Measurements from ENCODE around the gene LGALS9. TPM values are rescaled to one million over a fixed set of nuclear protein-coding genes. Genes with fewer than 3 reads are reported as not detected.

LGALS9 gene
- total RNA-seq, 4 donors from 2014 or later = 14.4 to 31.8 (median 15.2) TPM; not detected in 1

DNA sequence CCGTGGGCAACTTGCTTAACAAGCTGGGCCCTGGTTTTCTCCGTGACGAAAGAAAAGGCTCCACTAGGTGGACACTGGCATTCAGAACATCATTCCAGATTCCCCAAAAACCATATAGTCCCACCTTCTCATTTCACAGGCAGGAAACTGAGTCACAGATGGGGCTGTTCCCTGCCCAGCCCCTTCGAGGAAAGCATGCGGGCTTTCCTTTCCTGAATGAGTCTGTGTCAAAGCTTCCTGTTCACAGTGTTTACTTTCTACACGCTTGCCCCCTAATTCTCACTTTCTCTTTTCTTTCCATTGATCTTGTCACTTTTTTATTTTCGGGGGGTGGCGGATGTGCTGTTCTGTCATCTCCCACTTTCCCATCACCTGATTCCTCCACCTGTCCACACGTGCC lies 10.3 kb upstream of the LGALS9 start:
- Histone ChIP-seq H3K4me1 (no peaks in the 10 kb centered on the region), H3K36me3 (no peaks in the 10 kb centered on the region), H3K27ac (no peak overlapping the region), H3K27me3 (no peaks in the 10 kb centered on the region), H3K4me3 (no peak overlapping the region), H3K9me3 (no peaks in the 10 kb centered on the region)
- DNase-seq = no peak
- intact Hi-C loops (cut with DNase I; ENCODE audit: low total_unique reads) = no loop called here
- no peak for TF ChIP-seq POLR2A (IDR thresholded peaks at IDR 0.05)
- TF ChIP-seq, protein P1, sequence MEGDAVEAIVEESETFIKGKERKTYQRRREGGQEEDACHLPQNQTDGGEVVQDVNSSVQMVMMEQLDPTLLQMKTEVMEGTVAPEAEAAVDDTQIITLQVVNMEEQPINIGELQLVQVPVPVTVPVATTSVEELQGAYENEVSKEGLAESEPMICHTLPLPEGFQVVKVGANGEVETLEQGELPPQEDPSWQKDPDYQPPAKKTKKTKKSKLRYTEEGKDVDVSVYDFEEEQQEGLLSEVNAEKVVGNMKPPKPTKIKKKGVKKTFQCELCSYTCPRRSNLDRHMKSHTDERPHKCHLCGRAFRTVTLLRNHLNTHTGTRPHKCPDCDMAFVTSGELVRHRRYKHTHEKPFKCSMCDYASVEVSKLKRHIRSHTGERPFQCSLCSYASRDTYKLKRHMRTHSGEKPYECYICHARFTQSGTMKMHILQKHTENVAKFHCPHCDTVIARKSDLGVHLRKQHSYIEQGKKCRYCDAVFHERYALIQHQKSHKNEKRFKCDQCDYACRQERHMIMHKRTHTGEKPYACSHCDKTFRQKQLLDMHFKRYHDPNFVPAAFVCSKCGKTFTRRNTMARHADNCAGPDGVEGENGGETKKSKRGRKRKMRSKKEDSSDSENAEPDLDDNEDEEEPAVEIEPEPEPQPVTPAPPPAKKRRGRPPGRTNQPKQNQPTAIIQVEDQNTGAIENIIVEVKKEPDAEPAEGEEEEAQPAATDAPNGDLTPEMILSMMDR (IDR thresholded peaks at IDR 0.05) = no peak

DNA sequence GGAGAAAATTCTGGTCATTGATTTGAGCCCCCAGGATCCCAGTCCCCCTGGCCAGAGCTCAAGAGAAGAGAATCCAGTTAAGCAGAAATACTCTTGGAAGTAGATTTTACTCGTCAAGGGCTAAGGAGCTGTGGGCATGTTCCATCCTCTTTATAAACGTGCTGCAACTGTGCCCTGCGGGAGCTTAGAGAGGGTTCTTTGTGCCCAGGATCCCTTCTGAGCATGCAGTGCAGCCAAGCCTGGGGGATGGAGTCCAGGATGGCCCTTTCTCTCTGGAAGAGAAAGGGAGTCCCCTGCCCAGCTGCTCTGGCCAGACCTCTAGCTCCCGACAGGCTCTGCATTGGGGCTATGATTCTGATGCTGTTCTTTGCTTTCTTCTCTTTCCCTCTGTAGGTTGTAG lies 9.5 kb upstream of the LGALS9 start:
- Histone ChIP-seq H3K36me3 (no peaks in the 10 kb centered on the region), H3K4me3 (no peak overlapping the region), H3K27me3 (no peaks in the 10 kb centered on the region), H3K4me1 (no peaks in the 10 kb centered on the region), H3K9me3 (no peaks in the 10 kb centered on the region), H3K27ac (no peak overlapping the region)
- intact Hi-C loops (cut with DNase I; ENCODE audit: low total_unique reads) = no loop called here
- no peak for DNase-seq
- TF ChIP-seq POLR2A (IDR thresholded peaks at IDR 0.05) = no peak
- TF ChIP-seq, protein P1 (IDR thresholded peaks at IDR 0.05) = no peak

DNA sequence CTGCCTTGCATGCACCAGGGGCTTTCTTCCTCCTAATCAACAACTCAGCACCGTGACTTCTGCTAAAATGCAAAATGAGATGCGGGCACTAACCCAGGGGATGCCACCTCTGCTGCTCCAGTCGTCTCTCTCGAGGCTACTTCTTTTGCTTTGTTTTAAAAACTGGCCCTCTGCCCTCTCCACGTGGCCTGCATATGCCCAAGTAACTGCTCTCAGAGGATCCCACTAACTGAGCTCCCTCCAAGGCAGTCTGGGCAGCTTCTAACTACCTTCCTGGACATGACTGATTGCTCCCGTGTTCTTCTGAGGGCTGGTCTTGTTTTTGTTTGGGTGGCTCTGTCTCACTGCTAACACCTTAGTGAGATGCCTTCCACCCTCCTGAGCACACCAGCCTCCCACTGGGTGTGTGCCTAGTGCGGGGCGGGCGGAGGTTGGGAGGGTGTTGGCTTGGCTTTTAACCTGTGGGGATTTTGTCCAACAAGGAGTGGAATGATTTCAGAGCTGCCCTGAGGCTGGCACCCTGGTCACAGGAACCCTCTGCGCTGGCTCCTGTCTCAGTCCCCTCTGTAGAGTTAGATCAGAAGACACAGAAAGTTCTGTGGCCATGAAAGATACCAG lies 8.9 kb upstream of the LGALS9 start:
- TF ChIP-seq POLR2A (IDR thresholded peaks at IDR 0.05) = no peak
- Histone ChIP-seq H3K4me1 (no peaks in the 10 kb centered on the region), H3K36me3 (no peaks in the 10 kb centered on the region), H3K4me3 (no peak overlapping the region), H3K27ac (no peak overlapping the region), H3K9me3 (no peaks in the 10 kb centered on the region), H3K27me3 (no peaks in the 10 kb centered on the region)
- DNase-seq = no peak
- intact Hi-C loops (cut with DNase I; ENCODE audit: low total_unique reads) = no loop called here

DNA sequence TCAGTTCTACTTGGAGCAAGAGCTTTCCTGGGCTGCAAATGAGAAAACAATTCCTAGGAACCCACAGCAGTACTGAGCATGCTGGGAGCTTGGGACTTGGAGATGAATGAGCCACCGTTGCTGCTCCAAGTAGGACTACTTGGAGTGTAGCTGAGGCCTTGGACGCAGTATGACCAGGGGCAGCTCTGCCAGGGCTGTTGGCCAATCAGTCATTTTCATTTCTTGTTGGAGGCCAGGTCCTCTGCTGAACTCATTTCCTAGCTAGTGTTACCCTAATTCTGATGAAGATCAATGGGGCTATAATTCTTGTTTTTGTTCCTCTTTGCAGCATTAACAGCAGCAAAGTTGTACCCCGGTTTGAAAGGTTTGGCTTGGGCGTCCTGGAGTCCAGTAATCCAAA lies 8.0 kb upstream of the LGALS9 start:
- intact Hi-C loops (cut with DNase I; ENCODE audit: low total_unique reads) = no loop called here
- no peak for DNase-seq
- Histone ChIP-seq H3K4me3 (no peak overlapping the region), H3K27ac (no peak overlapping the region), H3K27me3 (no peaks in the 10 kb centered on the region), H3K9me3 (no peaks in the 10 kb centered on the region), H3K36me3 (no peaks in the 10 kb centered on the region), H3K4me1 (no peaks in the 10 kb centered on the region)
- TF ChIP-seq POLR2A (IDR thresholded peaks at IDR 0.05) = no peak
- TF ChIP-seq, protein P1 (IDR thresholded peaks at IDR 0.05) = no peak

DNA sequence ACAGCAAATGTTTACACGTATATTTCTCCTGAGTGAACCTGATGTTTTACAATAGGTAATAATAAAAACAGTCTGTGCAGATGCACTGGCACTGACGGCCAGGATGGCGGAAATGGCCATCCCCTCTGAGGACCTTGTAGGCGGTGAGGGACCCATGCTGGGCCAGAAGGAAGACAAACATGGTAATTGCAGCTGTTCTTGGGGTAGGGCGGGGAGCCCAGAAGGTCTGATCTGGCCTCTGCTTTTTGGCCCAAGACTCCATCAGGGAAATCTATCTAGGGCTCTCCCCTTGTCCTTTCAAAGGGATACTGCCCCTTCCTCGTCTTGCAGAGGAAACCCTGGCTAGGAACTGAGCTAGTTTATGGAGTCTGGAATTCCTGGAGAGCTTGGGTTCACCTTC lies 7.4 kb upstream of the LGALS9 start:
- Histone ChIP-seq H3K36me3 (no peaks in the 10 kb centered on the region), H3K4me3 (no peak overlapping the region), H3K9me3 (no peaks in the 10 kb centered on the region), H3K27me3 (no peaks in the 10 kb centered on the region), H3K27ac (no peak overlapping the region), H3K4me1 (no peaks in the 10 kb centered on the region)
- intact Hi-C loops (cut with DNase I; ENCODE audit: low total_unique reads) = no loop called here
- DNase-seq = no peak
- TF ChIP-seq POLR2A (IDR thresholded peaks at IDR 0.05) = no peak
- TF ChIP-seq, protein P1 (IDR thresholded peaks at IDR 0.05) = no peak

DNA sequence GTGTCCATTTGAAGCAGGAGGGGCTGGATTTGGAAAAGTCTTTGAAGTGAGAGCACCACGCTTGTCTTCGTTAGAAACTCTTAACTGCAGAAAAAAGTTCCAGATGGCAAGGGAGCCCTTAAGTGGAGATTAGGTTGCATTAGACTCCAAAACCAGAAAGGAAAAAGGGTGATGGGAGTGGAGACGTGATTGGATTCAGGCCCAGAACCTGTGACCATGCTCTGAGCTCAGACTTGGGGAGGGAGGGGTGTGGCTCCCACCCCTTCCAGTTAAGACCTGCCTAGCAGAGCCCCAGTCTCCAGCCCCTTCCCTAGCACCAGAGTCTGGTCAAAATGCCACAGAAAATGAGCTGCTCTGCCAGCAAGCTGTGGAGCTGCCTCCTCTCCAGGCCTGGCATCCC lies 6.4 kb upstream of the LGALS9 start:
- intact Hi-C loops (cut with DNase I; ENCODE audit: low total_unique reads) = no loop called here
- Histone ChIP-seq H3K4me1 (no peaks in the 10 kb centered on the region), H3K36me3 (no peaks in the 10 kb centered on the region), H3K27ac (no peak overlapping the region), H3K9me3 (no peaks in the 10 kb centered on the region), H3K4me3 (no peak overlapping the region), H3K27me3 (no peaks in the 10 kb centered on the region)
- DNase-seq = no peak
- no peak for TF ChIP-seq POLR2A (IDR thresholded peaks at IDR 0.05)
- TF ChIP-seq, protein P1 (IDR thresholded peaks at IDR 0.05) = no peak
